GM18526 (cell line): ENCODE results near the gene GATA2.

Source experiments
- POLR2A ChIP-seq: IDR thresholded peaks from 3 replicates; pipeline ENCODE4 v1.6.1; 2011; ENCODE audit not compliant: insufficient read length; ENCODE audit errors: extremely low read depth

Gene GATA2

DNA sequence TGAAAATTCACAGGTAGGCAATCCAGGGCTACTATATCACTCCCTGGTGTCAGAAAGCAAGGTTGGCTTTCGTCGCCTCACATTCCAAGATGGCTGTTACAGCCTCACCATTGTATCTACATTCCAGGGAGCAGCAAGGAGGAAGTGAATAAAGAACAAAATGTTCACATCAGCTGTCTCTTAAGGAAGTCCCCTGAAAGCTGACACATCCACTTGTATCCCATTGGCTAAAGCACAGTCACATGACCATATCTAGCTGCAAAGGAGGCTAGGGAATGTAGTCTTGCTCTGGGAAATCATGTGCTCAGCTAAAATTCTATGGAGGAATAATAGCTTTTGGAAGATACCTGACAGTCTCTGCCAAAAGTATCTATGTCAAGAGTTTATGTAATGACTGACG is 12.8 kb upstream of the GATA2 start:
- no peak for TF ChIP-seq POLR2A

DNA sequence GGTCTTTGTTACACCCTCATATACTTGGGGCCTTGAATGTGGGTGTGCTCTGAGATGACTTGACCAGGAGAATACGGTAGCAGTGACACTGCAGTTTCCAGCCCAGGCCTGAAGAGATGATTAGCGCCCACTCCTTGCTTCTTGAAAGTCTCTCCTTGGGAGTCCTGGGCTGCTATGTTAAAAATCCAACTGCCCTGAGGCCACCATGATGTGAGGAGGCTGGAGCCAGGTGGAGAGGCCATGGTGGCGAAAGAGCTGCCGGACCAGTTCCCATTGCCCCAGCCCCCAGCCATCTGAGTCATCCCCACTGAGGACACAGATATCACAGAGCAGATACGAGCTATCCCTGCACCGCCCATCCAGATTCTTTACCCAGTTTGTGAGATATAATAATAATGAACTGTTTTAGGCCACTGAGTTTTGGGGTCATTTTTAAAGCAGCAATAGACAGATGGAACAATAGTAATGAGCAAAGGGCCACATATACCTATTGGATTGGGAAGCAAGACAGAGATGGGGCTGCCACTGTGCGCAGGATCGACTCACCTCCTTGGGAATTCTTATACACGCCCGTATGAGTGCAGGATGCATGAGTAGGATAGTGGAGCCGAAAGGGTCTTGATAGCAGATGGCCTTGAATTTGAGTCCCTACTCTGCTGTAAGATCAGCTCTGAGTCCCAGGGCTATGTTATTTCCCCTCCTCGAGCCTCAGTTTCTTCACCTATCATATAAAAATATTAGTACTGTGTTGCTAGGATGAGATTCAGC is 12.1 kb upstream of the GATA2 start:
- no peak for TF ChIP-seq POLR2A

- no peak for TF ChIP-seq POLR2A
Measured at GRCh38 chr3:128504533-128504915, 11.5 kb upstream of the GATA2 start.

GRCh38 chr3:128503751-128504532 is 10.9 kb upstream of the GATA2 start:
- no peak for TF ChIP-seq POLR2A

DNA sequence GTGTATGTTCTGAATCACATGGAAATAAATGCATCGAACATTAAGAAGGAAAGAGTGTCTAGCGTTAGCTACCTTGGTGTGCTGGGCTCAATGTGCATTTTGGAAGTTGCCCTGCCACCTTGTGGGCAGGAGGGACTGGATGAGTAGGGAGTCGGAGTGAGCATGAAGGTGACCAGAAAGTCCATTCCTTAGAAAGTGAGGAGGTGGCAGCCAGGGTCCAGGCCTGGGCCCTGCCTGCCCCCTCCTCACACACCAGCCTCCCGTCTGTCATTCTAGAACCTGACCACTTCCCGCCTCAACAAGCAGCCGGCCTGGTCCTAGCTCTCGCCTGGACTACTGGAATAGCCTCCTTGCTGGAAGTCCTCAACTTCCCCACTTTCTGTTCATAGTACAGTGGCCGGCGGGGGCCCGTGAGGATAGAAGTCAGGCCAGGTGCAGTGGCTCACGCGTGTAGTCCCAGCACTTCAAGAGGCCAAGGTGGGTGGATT is 10.2 kb upstream of the GATA2 start:
- TF ChIP-seq POLR2A, result no peak

- TF ChIP-seq POLR2A, result no peak
Measured at GRCh38 chr3:128502712-128503111, 9.7 kb upstream of the GATA2 start.

- no peak for TF ChIP-seq POLR2A
Measured at GRCh38 chr3:128501431-128501830, 8.4 kb upstream of the GATA2 start.

DNA sequence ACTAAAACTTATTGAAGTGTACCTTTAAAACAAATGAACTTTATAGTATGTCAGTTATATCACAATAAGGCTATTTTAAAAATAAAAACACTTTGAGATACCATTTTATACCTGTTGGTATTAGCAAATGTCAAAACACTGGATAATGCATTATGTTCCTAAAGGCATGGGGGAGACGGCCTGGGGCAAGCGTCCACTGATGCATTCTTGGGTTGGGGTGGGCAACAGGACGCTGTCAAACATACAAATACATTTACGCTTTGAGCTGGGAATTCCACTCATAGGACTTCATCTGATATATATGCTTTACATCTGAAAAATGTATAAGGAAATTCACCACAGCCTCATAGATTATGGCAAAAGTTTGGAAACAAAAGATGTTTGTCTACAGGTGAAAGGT is 7.6 kb upstream of the GATA2 start:
- no peak for TF ChIP-seq POLR2A

DNA sequence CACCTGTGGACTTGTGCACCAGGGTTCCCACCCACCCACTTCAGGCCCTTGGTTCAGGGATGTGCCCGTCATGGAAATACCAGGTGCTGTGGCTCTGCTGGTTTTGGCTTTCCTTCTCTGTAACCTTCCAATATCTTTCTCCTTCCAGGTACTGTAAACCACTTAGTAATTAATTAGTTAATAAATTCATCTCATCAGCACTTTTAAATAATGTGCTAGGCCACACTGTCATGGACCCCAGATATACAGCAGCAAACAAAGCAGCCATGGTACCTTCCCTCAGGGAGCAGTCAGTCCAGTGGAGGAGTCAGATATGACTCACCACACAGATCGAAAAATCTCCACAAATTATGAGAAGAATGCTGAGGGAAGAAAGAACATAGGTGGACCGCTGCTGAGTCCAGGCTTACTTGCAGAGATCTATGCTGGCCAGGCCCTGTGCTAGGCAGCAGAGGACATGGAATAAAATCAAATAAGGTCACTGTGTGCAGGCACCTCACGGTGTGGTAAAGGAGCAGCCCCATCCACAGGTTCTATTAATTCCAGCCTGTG is 6.8 kb upstream of the GATA2 start:
- no peak for TF ChIP-seq POLR2A

DNA sequence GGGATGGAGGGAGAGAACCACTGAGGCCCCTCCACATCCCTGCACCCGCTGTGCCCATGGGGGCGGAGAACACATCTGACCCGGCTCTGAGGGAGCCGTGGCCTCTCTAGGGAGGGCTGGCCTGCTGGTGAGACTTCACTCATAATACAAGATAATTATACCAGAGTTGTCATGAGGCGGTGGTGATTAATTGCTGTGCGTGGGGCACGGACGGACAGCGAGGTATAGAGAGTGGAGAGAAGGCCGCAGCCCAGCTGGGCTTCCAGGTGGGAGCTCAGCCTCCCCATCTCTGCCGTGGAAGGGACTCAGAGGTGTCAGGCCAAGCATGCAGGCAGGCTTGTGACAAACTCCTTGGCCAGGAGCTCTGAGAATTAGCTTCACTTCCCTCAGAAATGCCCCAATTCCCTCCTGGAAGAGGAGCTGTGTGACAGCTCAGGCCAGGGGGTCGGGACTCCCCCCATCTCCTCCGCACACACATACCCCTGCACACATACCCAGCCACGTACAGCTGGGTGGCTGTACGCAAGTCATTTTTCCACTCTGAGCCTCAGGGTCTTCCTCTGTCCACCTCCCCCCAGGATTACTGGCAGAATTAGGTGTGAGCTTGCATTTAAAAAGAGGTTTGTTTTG is 6.0 kb upstream of the GATA2 start:
- TF ChIP-seq POLR2A, result no peak

GRCh38 chr3:128498127-128498626 is 5.2 kb upstream of the GATA2 start:
- no peak for TF ChIP-seq POLR2A

DNA sequence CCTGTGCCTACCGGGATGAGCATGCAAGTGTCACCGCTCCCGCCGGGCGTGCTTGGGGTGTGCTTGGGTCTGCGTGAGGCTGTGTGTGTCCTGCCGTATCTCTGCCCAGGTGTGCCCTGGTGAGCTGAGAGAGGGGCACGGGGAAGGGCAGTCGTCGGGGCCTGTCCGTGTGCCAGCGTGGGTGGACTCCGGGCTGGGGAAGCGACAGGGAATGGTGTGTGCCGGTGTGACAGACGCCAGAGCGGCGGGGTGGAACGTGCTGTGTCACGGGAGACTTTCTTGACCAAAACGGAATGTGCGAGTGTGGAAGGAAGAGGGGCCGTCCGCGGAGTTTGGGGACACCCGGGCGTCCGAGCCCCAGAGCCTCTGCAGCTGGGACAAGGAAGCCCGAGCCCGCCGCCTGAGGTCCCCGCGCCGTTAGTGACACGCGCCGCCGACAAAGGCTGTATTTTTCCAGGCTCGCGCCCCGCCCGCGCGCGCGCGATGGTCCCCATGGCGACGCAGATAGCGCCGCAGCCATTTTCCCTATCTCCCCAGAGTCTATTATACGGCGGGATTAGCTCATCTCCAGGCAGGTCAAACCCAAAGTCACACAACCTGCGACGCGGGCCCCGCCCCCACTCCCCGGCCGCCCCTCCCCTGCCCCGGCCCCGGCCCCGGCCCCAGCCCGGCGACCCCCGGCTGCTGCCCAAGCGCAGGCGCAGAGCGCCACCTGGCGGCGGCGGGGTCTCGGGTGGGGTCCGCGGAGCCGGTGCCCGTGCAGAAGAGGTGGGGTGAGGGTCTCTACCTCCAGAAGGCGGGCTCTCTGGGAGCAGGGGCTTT is 4.5 kb upstream of the GATA2 start:
- TF ChIP-seq POLR2A, result no peak

- TF ChIP-seq POLR2A, result no peak
Measured at GRCh38 chr3:128496602-128497304, 3.8 kb upstream of the GATA2 start.

- no peak for TF ChIP-seq POLR2A
Measured at GRCh38 chr3:128496019-128496601, 3.1 kb upstream of the GATA2 start.
